ENCODE results near the gene ZNF391.
"Not testable (repeated sequence)": the region's sequence is repeated elsewhere in the genome, so short reads cannot be mapped to it uniquely, and the experiment has no call there.

Gene ZNF391

DNA sequence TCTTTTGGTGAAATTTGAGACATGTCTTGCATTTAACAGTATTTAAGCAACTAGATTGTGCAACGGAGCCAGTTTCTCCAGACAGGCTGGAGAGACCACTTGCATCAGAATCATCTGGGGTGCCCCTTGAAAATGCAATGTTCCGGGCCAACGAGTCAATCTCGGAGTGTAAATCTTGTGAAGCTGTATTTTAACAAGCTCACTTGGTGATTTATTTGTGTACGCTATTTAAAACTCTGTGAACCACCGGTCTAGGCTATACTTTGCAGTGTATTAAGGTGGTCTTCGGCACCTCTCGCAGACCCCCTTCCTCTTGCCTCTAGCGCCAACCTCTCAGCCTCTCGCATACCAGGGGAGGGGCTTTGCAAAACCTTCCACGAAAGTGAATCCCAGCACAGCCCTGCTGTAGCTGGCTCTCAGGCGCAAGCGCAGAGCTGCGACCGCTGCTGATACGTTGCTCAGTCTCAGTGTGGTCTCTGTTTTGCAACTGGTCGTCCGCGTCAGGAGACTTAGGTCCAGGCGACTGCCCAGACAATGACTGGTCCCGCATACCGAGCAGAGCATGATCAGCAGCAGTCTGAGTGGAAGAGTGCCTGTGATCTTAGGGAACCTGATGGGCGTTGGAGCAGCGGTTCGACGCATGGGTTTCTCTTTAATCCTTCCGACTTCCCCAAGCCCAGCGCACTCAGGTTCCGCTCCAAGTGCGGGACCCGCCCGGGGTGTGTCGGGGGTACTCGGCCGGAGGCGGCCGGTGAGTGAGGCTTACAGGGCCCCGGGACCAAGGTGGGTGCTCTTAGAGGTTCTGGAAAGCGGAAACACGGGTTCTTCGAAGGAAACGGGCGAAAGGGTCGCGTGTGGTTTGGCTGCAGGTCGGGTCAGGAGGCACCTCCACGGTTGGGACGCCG is at the start of gene ZNF391:
Gene ZNF391, plus strand, starts transcription at position 467 of the 905 bp plus-strand sequence. CDS start 11,612 bp downstream, outside the sequence.
- DNase-seq: peak; percentile 82

DNA sequence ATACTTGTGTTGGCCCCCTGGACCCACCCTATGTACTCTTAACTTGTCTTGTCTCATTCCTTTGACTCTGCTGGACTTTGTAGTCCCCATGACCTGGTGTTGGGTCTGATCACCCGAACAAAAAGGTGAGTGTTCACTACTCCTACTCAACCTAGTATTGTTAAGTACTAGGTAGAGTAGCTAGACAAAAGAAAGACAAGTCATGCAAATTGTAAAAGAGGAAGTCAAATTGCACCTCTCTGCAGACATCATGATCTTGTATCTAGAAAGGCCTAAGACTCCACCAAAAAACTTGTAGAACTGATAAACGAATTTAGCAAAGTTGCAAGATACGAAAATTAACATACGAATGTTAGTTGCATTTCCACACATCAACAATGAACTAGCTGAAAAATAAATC is 35.7 kb upstream of the ZNF391 start:
- DNase-seq: no peak

DNA sequence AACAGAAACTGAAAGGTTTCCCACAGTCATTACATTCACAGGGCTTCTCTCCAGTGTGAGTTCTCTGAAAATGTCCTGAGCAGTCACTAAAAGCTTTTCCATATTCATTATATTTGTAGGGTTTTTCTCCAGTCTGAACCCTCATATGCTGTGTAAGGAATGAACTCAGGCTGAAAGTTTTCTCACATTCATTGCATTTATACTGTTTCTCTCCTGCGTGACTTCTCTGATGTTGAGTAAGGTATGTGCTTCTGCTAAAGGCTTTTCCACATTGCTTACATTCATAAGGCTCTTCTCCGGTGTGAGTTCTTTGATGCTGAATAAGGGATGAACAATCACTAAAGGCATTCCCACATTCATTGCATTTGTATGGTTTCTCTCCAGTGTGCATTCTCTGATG is 29.8 kb upstream of the ZNF391 start:
- no peak for DNase-seq

DNA sequence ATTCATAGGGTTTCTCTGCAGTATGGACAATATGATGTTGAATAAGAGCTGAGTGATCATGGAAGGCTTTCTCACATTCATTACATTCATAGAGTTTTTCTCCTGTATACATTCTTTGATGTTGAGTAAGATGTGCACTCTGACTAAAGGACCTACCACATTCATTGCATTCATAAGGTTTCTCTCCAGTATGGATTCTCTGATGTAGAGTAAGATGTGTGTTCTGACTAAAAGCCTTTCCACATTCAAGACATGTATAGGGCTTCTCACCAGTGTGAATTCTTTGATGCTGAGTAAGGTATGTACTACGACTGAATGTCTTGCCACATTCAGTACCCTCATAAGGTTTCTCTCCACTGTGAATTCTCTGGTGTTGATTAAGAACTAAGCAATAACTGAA is 29.3 kb upstream of the ZNF391 start:
- no peak for DNase-seq

DNA sequence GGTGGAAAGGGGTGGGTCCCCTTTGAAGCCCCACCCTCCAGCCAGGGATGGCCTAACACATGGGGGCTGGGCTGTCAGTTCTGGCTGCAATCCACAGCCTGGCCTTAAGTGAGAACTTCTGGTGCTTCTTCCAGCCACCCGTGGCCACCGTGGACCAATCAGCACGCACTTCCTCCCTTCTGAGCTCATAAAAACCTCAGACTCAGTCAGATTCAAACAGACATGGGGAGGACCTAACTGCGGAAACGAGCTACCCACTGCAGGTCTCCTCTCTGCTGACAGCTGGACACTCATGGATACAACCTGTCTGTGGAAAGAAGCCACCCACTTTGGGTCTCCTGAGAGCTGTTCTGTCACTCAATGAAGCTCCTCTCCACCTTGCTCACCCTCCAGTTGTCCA is 20.4 kb upstream of the ZNF391 start:
- no peak for DNase-seq

DNA sequence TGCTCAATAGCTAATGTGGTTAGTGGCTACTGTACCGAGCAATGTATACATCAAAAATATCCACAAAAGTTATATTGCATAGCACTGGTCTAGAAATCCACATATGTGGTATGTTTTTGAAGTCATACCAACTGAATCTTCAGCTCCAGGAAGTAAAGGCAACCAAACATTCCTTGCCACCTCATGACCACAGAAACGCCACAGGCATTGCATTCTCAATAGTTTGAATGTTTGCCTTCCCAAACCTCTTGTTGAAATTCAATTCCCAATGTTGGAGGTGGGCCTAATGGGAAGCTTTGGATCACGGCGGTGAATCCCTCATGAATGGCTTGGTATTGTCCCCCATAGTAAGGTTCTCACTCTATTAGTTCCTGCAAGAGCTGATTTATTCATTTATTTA is 18.2 kb upstream of the ZNF391 start:
- DNase-seq: no peak

- DNase-seq: peak; percentile 1
Measured at GRCh38 chr6:27374824-27375612, 13.5 kb upstream of the ZNF391 start.

GRCh38 chr6:27375613-27376079 is 12.9 kb upstream of the ZNF391 start:
- no peak for DNase-seq

- DNase-seq: not testable (repeated sequence)
Measured at GRCh38 chr6:27378406-27378805, 10.2 kb upstream of the ZNF391 start.

GRCh38 chr6:27381001-27381400 is 7.6 kb upstream of the ZNF391 start:
- DNase-seq: not testable (repeated sequence)

GRCh38 chr6:27383011-27383410 is 5.5 kb upstream of the ZNF391 start:
- DNase-seq: no peak

- no peak for DNase-seq
Measured at GRCh38 chr6:27383481-27383880, 5.1 kb upstream of the ZNF391 start.

DNA sequence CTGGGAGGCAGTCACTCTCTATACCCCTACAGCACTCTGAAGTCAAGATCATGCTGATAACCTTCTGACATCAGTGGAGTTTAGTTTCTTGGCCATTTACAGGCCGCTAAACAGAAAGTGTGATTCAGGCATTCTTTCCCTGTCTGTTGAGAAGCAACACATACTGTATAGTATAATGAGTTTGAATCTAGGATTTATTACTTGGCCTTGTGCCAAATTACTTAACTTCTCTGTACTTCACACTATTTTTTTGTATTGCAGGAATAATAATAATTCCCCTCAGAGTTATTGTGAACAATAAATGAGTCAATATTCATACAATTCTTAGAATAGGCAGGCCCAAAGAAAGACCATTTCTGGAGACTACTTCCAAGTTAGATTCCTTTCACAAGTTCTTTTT is 4.1 kb downstream of the ZNF391 start:
- no peak for DNase-seq

DNA sequence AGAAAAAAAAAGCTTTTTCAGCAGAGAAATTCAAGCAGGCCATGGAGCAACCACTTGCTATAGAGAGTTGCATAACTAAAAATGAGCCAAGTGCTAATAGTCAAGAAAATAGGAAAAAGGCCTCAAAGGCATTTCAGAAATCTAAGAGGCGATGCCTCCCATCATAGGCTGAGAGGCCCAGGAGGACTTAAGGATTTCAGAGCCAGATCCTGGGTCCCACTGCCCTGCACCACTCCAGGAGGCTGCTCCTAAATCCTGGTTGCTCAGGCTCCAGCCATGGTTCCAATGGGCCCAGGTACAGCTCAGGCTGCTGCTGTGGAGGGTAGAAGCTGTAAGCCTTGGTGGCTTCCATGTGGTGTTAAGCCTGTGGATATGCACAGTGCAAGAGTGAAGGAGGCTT is 5.5 kb downstream of the ZNF391 start:
- DNase-seq: no peak

GRCh38 chr6:27400877-27401642 is 12.5 kb downstream of the ZNF391 start:
- no peak for DNase-seq

GRCh38 chr6:27406085-27406484 is 17.5 kb downstream of the ZNF391 start:
- no peak for DNase-seq

GRCh38 chr6:27407153-27407814 is 18.7 kb downstream of the ZNF391 start:
- DNase-seq: no peak

- DNase-seq: no peak
Measured at GRCh38 chr6:27414300-27414699, 25.7 kb downstream of the ZNF391 start.

DNA sequence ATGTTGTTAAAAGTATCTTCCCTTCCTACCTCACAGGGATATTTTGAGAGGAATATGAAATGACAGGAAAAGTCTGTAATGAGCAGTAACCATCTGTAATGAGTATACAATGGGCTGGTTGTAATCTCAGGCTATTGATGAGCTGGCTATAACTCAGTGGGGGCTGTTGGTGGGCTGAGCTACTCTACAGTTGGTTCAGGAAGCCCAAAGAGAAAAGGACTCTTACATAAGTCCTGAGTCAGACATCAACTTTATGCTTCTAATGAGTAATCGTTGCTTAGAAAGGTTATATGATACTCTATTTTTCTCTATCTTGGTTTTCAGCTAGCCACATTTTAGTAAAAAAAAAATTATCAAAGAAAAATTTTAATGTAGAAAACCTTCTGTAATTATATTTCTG is 26.4 kb downstream of the ZNF391 start:
- no peak for DNase-seq

DNA sequence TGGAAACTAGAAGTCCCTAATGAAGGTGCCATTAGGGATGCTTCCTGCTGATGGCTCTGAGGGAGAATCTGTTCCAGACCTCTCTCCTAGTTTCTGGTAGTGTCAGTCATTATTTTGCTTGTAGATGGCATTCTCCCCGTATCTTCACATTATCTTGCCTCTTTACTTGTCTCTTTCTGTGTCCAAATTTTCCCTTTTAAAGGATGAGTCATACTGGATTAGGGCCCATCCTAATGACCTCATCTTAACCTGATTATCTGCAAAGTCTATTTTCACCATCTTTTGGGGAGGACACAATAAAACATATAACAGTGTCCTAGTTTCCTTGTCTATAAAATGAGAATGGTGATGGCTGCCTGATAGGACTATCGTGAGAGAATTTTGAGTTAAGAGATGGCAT is 27.3 kb downstream of the ZNF391 start:
- DNase-seq: no peak

- DNase-seq: no peak
Measured at GRCh38 chr6:27419363-27419762, 30.8 kb downstream of the ZNF391 start.

GRCh38 chr6:27422651-27423332 is 34.2 kb downstream of the ZNF391 start:
- DNase-seq: no peak

Measured in kidney glomerular epithelial cell (primary cell).